Astrocyte of the hippocampus (primary cell): ENCODE data around the gene SMR3B.

Experiments
- DNase-seq: peaks from one replicate; pipeline ENCODE4 v3.0.0; 2011; ENCODE audit warnings: low read depth, low spot score

Gene SMR3B

GRCh38 chr4:70382691-70383181 lies at the start of gene SMR3B:
Gene SMR3B (plus strand): TSS chr4:70383131. CDS start chr4:70384511, 1,380 bp downstream.
- DNase-seq = no peak

- no peak for DNase-seq
Observed at GRCh38 chr4:70334681-70335080, 48.2 kb upstream of the SMR3B start, which contains the start of gene CABS1. Gene CABS1 (plus strand): TSS chr4:70334981. CDS start chr4:70335040, 59 bp downstream.

GRCh38 chr4:70336043-70336442 lies 46.9 kb upstream of the SMR3B start:
- DNase-seq = no peak

GRCh38 chr4:70337886-70338420 lies 45.0 kb upstream of the SMR3B start:
- DNase-seq = no peak

GRCh38 chr4:70356185-70356584 lies 26.7 kb upstream of the SMR3B start:
- DNase-seq = no peak

- DNase-seq = no peak
Observed at GRCh38 chr4:70359115-70359661, 23.7 kb upstream of the SMR3B start.

- no peak for DNase-seq
Observed at GRCh38 chr4:70360460-70360859, 22.5 kb upstream of the SMR3B start, which contains the start of gene SMR3A. Gene SMR3A (plus strand): TSS chr4:70360760. CDS start chr4:70362116, 1,356 bp downstream.

- DNase-seq = no peak
Observed at GRCh38 chr4:70364002-70364401, 18.9 kb upstream of the SMR3B start.

GRCh38 chr4:70365479-70365878 lies 17.5 kb upstream of the SMR3B start:
- DNase-seq = no peak

GRCh38 chr4:70367813-70368212 lies 15.1 kb upstream of the SMR3B start:
- DNase-seq = no peak

GRCh38 chr4:70371987-70372386 lies 10.9 kb upstream of the SMR3B start:
- DNase-seq = no peak

- DNase-seq = no peak
Observed at GRCh38 chr4:70372760-70373159, 10.2 kb upstream of the SMR3B start.

- no peak for DNase-seq
Observed at GRCh38 chr4:70380578-70380977, 2.4 kb upstream of the SMR3B start.

- no peak for DNase-seq
Observed at GRCh38 chr4:70392057-70392776, 9.3 kb downstream of the SMR3B start.

- DNase-seq = no peak
Observed at GRCh38 chr4:70397580-70397979, 14.6 kb downstream of the SMR3B start, which contains the start of gene OPRPN. Gene OPRPN (plus strand): TSS chr4:70397940. CDS start chr4:70399286, 1,346 bp downstream.

- no peak for DNase-seq
Observed at GRCh38 chr4:70399319-70399718, 16.4 kb downstream of the SMR3B start.

- DNase-seq = no peak
Observed at GRCh38 chr4:70402762-70403161, 19.8 kb downstream of the SMR3B start.

GRCh38 chr4:70405765-70406164 lies 22.8 kb downstream of the SMR3B start:
- no peak for DNase-seq

GRCh38 chr4:70425306-70425705 lies 42.4 kb downstream of the SMR3B start:
- no peak for DNase-seq

- DNase-seq = no peak
Observed at GRCh38 chr4:70426789-70427188, 43.9 kb downstream of the SMR3B start.

GRCh38 chr4:70437197-70437596 lies 54.3 kb downstream of the SMR3B start:
- DNase-seq = no peak
